ENCODE results near the gene HGD.

DNA sequence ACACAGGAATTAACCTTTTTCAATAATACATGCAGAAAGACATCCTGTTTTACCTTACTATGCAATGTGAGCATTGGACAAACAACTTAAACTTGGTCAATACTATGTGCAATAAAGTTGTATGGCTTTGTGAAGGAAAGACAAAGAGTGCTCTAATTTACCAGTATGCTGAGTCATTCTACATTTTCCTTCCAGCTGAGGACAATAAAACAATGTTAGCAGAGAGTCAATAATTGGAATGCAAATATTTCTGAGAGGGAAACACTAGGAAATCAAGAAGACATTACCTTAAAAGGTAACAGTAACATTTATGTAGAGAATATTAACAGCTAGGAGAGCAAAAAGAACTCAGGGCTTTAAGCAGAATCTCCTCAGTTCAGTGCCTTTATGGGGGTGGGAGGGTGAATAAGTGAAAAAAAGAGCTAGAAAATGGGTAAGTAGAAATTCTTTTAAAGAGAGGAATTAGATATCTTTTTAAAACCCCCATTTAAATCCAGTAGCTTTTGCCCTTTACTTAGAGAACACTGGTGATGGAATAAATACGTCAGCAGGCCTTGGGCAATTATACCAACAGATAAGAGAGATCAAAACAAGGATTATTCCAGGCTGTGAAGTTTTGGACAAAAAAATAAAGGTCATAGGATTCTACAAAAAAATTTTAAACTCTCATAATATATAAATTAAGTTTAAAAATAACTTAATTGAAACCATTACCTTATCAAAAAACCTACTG is 11.6 kb upstream of the HGD start:
- TF ChIP-seq, protein P1, sequence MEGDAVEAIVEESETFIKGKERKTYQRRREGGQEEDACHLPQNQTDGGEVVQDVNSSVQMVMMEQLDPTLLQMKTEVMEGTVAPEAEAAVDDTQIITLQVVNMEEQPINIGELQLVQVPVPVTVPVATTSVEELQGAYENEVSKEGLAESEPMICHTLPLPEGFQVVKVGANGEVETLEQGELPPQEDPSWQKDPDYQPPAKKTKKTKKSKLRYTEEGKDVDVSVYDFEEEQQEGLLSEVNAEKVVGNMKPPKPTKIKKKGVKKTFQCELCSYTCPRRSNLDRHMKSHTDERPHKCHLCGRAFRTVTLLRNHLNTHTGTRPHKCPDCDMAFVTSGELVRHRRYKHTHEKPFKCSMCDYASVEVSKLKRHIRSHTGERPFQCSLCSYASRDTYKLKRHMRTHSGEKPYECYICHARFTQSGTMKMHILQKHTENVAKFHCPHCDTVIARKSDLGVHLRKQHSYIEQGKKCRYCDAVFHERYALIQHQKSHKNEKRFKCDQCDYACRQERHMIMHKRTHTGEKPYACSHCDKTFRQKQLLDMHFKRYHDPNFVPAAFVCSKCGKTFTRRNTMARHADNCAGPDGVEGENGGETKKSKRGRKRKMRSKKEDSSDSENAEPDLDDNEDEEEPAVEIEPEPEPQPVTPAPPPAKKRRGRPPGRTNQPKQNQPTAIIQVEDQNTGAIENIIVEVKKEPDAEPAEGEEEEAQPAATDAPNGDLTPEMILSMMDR (IDR thresholded peaks at IDR 0.05), result no peak
- no peak for TF ChIP-seq POLR2A (IDR thresholded peaks at IDR 0.05)
